ENCODE results near the gene CCDC194.

CCDC194 gene

DNA sequence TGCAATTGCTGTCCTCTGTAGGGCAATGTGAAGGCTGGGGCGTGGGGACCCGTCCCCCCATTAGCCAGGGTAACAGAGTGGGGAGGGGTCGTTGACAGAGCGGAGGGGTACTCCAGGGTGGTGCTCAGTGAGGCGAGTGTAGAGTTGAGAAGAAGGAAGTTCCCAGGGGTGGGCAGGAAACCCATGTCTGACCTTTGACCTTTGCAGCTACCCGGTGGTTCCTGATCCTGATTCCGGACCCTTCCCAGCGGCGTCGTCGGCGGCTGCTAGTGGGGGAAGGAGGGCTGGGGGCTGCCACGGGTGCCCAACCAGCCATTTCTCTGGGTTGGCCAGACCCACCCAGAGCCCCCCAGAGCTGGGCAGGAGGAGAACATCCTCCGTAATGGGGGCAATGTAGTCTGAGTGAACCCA lies 14.8 kb downstream of the CCDC194 start:
- TF ChIP-seq ZNF677 (tag by site-specific recombination; IDR thresholded peaks at IDR 0.05) = no peak
- TF ChIP-seq, protein P1, sequence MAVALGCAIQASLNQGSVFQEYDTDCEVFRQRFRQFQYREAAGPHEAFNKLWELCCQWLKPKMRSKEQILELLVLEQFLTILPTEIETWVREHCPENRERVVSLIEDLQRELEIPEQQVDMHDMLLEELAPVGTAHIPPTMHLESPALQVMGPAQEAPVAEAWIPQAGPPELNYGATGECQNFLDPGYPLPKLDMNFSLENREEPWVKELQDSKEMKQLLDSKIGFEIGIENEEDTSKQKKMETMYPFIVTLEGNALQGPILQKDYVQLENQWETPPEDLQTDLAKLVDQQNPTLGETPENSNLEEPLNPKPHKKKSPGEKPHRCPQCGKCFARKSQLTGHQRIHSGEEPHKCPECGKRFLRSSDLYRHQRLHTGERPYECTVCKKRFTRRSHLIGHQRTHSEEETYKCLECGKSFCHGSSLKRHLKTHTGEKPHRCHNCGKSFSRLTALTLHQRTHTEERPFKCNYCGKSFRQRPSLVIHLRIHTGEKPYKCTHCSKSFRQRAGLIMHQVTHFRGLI (tag by site-specific recombination; IDR thresholded peaks at IDR 0.05) = peak; percentile 88
- no peak for TF ChIP-seq HOXD13 (CRISPR knock-in tag; IDR thresholded peaks at IDR 0.05; ENCODE audit: borderline replicate concordance)
- TF ChIP-seq ZNF624 (tag by site-specific recombination; IDR thresholded peaks at IDR 0.05) = no peak
- Histone ChIP-seq H3K4me1 (ENCODE audit: control insufficient read depth, insufficient read depth, low read length) (no peaks in the 10 kb centered on the region), H3K27ac (ENCODE audit: extremely low read depth, low read depth, low read length) (no peak overlapping the region), H3K36me3 (ENCODE audit: control insufficient read depth in 2 of 2, insufficient read depth in 1 of 2, low read length in 2 of 2) (no peaks in the 10 kb centered on the region), H3K9me3 (ENCODE audit: control insufficient read depth, insufficient read depth, low read depth, low read length) (no peaks in the 10 kb centered on the region), H3K4me3 (ENCODE audit: low read depth, low read length) (no peak overlapping the region)
- POLR2A ChIA-PET = no interaction called here
- CTCF ChIA-PET = no interaction called here

DNA sequence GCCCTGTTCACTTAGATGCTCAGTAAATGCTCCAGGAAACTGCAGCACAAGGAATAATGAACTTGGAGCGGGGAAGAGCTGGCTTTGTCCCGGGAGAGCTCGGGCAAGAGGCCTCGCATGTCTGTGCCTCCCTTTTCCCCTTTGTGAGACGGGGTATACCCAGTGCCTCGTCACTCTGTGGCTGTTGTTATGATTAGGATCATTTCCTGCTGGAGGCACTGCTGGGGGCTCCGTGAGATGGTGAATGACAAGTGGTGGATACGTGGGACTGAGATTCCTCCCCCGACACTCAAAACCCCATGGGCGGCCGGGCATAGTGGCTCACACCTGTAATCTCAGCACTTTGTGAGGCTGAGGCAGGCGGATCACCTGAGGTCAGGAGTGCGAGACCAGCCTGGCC lies 15.7 kb downstream of the CCDC194 start:
- no peak for TF ChIP-seq ZNF621 (tag by site-specific recombination; IDR thresholded peaks at IDR 0.05)
- TF ChIP-seq ZNF112 (tag by site-specific recombination; IDR thresholded peaks at IDR 0.05) = no peak
- TF ChIP-seq, protein P2, sequence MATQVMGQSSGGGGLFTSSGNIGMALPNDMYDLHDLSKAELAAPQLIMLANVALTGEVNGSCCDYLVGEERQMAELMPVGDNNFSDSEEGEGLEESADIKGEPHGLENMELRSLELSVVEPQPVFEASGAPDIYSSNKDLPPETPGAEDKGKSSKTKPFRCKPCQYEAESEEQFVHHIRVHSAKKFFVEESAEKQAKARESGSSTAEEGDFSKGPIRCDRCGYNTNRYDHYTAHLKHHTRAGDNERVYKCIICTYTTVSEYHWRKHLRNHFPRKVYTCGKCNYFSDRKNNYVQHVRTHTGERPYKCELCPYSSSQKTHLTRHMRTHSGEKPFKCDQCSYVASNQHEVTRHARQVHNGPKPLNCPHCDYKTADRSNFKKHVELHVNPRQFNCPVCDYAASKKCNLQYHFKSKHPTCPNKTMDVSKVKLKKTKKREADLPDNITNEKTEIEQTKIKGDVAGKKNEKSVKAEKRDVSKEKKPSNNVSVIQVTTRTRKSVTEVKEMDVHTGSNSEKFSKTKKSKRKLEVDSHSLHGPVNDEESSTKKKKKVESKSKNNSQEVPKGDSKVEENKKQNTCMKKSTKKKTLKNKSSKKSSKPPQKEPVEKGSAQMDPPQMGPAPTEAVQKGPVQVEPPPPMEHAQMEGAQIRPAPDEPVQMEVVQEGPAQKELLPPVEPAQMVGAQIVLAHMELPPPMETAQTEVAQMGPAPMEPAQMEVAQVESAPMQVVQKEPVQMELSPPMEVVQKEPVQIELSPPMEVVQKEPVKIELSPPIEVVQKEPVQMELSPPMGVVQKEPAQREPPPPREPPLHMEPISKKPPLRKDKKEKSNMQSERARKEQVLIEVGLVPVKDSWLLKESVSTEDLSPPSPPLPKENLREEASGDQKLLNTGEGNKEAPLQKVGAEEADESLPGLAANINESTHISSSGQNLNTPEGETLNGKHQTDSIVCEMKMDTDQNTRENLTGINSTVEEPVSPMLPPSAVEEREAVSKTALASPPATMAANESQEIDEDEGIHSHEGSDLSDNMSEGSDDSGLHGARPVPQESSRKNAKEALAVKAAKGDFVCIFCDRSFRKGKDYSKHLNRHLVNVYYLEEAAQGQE (tag by site-specific recombination; IDR thresholded peaks at IDR 0.05) = no peak
- no peak for TF ChIP-seq ZNF529 (tag by site-specific recombination; IDR thresholded peaks at IDR 0.05; ENCODE audit: insufficient replicate concordance)
- TF ChIP-seq ZFP3 (tag by site-specific recombination; IDR thresholded peaks at IDR 0.05; ENCODE audit: low read depth) = no peak
- TF ChIP-seq WT1 (tag by site-specific recombination; IDR thresholded peaks at IDR 0.05) = no peak
- Histone ChIP-seq H3K4me1 (ENCODE audit: control insufficient read depth, insufficient read depth, low read length) (no peaks in the 10 kb centered on the region), H3K9me3 (ENCODE audit: control insufficient read depth, insufficient read depth, low read depth, low read length) (no peaks in the 10 kb centered on the region), H3K4me3 (ENCODE audit: low read depth, low read length) (no peak overlapping the region), H3K27ac (ENCODE audit: extremely low read depth, low read depth, low read length) (no peak overlapping the region), H3K36me3 (ENCODE audit: control insufficient read depth in 2 of 2, insufficient read depth in 1 of 2, low read length in 2 of 2) (no peaks in the 10 kb centered on the region)
- ChIA-PET POLR2A (no interaction called here), CTCF (interaction anchor here (0.9 kb wide), 1 partner anchor 8 kb away, joined by 3 read pairs; no protein-coding TSS in a partner anchor)

DNA sequence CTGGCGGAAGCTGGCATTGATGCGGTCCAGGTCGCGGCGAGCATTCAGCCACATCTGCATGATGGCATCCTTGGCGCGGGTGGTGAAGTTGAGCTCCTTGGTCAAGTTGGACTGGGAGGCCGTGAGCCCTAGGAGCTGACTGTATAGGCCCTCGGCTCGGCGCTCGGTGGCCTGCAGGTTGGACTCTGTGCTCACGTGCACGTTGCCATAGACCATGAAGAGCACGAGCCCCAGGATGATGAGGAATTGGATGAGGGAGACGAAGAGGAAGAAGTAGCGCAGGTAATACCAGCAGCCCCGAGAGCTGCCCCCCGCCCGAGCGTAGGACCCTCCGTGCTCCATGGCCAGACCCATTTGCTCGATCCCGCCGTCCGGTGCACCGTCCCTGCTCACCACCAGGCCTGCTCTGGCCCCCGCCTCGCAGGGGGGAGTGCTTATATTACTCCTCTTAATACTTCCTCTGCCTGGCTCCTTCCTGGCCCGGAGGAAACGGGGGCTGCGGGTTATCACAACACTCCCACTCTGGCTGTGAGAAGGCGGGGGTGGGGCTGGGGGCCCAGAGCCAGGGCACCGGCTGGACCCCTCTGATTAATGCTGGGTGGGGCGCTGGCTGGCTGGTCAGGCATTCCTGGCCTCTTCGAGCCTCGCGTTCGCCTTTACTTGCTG lies 16.9 kb downstream of the CCDC194 start, which contains the start of gene PLVAP:
TSS of gene PLVAP (minus strand) at position 408 of the 666 bp plus-strand sequence. CDS start at position 354, 54 bp downstream.
- ChIA-PET POLR2A (no interaction called here), CTCF (interaction anchor here (0.9 to 1.4 kb wide), 4 partner anchors 9 to 12 kb away, joined by 3 to 5 read pairs (median 4); no protein-coding TSS in a partner anchor)
- no peaks in the 10 kb centered on the region for H3K4me1 ChIP-seq (ENCODE audit: control insufficient read depth, insufficient read depth, low read length)
- H3K4me3 ChIP-seq (ENCODE audit: low read depth, low read length) = no peak within 1 kb of the TSS
- no peak within 1 kb of the TSS for H3K27ac ChIP-seq (ENCODE audit: extremely low read depth, low read depth, low read length)
- no peaks in the 10 kb centered on the region for H3K36me3 ChIP-seq (ENCODE audit: control insufficient read depth in 2 of 2, insufficient read depth in 1 of 2, low read length in 2 of 2)
- H3K9me3 ChIP-seq (ENCODE audit: control insufficient read depth, insufficient read depth, low read depth, low read length) = no peaks in the 10 kb centered on the region
- TF ChIP-seq ZNF140 (tag by site-specific recombination; IDR thresholded peaks at IDR 0.05) = no peak
- no peak for TF ChIP-seq GFI1B (tag by site-specific recombination; IDR thresholded peaks at IDR 0.05)
- no peak for TF ChIP-seq ZNF623 (tag by site-specific recombination; IDR thresholded peaks at IDR 0.05)
- TF ChIP-seq ZNF423 (tag by site-specific recombination; IDR thresholded peaks at IDR 0.05) = no peak
- TF ChIP-seq, protein P3, sequence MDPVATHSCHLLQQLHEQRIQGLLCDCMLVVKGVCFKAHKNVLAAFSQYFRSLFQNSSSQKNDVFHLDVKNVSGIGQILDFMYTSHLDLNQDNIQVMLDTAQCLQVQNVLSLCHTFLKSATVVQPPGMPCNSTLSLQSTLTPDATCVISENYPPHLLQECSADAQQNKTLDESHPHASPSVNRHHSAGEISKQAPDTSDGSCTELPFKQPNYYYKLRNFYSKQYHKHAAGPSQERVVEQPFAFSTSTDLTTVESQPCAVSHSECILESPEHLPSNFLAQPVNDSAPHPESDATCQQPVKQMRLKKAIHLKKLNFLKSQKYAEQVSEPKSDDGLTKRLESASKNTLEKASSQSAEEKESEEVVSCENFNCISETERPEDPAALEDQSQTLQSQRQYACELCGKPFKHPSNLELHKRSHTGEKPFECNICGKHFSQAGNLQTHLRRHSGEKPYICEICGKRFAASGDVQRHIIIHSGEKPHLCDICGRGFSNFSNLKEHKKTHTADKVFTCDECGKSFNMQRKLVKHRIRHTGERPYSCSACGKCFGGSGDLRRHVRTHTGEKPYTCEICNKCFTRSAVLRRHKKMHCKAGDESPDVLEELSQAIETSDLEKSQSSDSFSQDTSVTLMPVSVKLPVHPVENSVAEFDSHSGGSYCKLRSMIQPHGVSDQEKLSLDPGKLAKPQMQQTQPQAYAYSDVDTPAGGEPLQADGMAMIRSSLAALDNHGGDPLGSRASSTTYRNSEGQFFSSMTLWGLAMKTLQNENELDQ (tag by site-specific recombination; IDR thresholded peaks at IDR 0.05; ENCODE audit: low read depth) = no peak
- no peak for TF ChIP-seq HOXC10 (CRISPR knock-in tag; IDR thresholded peaks at IDR 0.05)
- TF ChIP-seq ZNF530 (tag by site-specific recombination; IDR thresholded peaks at IDR 0.05; ENCODE audit: low read depth) = no peak
- TF ChIP-seq ZBTB1 (tag by site-specific recombination; IDR thresholded peaks at IDR 0.05) = no peak
- no peak for TF ChIP-seq ZBTB8A (tag by site-specific recombination; IDR thresholded peaks at IDR 0.05)
- no peak for TF ChIP-seq ZNF670 (tag by site-specific recombination; IDR thresholded peaks at IDR 0.05; ENCODE audit: low read depth)
- TF ChIP-seq, protein P4, sequence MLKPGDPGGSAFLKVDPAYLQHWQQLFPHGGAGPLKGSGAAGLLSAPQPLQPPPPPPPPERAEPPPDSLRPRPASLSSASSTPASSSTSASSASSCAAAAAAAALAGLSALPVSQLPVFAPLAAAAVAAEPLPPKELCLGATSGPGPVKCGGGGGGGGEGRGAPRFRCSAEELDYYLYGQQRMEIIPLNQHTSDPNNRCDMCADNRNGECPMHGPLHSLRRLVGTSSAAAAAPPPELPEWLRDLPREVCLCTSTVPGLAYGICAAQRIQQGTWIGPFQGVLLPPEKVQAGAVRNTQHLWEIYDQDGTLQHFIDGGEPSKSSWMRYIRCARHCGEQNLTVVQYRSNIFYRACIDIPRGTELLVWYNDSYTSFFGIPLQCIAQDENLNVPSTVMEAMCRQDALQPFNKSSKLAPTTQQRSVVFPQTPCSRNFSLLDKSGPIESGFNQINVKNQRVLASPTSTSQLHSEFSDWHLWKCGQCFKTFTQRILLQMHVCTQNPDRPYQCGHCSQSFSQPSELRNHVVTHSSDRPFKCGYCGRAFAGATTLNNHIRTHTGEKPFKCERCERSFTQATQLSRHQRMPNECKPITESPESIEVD (tag by site-specific recombination; IDR thresholded peaks at IDR 0.05) = no peak
- no peak for TF ChIP-seq ZSCAN30 (tag by site-specific recombination; IDR thresholded peaks at IDR 0.05)
- no peak for TF ChIP-seq ZEB2 (tag by site-specific recombination; IDR thresholded peaks at IDR 0.05)
